NOMO-1 treated with dmso at 0.1 percent for 144 hours (cell line): ENCODE results near the gene KIAA0753.
"Not testable (repeated sequence)": the region's sequence is repeated elsewhere in the genome, so short reads cannot be mapped to it uniquely, and the experiment has no call there.

Source experiments
- DNase-seq: peaks from one replicate; lab custom pipeline; 2025; ENCODE audit not compliant: unreplicated experiment; lab: John Stamatoyannopoulos, UW

Gene KIAA0753

DNA sequence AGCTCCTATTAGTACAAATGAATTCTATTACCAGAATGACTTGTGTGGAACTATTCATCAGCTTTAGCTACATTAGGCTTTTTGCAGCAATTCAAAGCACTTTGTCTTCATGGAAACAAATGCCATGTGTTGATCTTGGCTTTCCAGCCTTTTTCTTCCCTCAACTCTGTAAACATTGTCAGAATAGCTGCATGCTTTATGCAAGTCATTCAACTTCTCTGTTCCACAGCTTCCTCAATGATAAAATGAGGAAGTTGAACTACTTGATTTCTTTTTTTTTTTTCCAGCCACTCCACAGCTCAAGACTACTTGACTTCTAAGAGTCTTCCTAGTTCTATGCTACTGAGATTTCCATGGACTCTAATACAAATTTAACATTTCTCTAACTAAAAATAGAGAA, 41.1 kb downstream of the KIAA0753 start:
- DNase-seq, result peak; percentile 36

DNA sequence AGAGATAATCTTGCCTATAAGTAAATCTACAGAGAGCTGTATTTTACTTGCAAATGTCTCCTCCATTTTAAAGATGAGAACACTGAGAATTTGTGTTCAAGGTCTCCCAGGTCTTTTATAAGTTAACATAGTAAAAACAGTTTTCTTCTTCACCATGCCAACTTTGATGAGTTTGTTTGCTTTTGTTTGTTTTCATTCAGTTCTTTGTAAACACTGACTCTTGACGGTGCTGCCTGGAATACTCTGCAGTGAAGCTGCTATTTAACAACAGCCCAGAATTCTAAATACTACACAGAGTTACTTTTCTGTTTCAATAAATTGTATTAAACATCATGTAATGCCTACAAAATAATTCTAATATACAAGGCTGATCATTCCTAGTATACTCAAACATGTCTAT, 42.8 kb downstream of the KIAA0753 start:
- DNase-seq, result no peak

DNA sequence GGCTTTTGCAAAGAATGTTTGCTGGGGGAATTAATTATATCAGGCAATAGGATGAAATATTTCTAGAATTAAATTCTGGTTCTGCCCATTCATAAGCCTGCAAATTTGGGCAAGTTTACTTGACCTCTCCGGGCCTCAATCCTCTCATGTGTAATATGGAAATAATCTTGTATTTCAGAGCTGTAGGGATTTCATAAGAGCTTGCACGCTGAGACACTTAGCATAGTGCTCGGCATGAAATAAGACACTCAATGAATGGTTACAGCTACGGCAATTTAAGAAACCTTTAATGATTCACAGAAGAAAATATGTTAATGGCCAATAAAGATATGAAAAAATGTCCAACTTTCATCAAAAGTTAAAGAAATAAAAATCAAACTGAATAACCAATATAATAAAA, 43.6 kb downstream of the KIAA0753 start:
- no peak for DNase-seq

DNA sequence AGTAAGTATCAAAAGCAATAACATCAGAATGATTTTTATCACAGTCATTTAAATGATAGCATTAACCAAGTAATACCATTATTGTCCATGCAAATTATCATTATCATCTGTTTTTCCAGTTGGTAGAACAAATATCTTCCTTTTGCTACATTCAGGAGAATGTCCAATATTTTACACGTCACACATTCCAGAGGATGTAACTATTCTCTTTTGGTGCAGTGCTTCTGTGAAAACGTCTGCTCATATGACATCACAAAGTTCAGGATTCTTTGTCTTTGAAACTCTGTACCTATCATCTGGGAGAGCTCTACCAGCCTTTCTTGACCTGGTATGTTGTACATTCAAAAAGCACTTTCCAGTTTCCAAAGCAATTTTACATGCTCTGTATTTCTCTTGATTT, 44.0 kb downstream of the KIAA0753 start:
- no peak for DNase-seq

DNA sequence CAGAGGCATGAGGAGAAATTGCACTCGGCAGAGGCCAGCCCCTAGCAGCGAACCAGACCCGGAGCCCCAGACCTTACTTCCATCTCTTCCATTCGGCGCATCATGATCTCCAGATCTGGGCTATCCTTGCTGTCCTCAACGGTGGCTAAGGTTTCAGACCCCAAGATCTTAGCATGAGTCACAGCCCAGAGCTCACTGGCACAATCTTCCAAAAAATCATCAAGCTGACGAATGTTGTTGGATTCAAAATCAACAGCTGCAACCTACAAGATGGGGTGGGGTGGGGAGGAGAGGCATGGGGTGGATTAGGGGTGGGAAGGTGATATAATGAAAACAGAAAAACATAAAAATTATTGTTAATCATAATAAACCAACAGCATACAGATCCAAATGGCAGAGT, 44.4 kb downstream of the KIAA0753 start:
- DNase-seq, result no peak

DNA sequence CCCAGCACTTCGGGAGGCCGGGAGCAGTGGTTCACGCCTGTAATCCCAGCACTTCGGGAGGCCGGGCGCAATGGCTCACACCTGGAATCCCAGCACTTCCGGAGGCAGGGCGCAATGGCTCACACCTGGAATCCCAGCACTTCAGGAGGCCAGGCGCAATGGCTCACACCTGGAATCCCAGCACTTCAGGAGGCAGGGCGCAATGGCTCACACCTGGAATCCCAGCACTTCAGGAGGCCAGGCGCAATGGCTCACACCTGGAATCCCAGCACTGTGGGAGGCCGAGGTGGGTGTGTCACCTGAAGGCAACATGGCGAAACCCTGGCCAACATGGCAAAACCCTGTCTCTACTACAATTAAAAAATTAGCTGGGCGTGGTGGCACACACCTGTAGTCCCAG, 47.1 kb downstream of the KIAA0753 start:
- not testable (repeated sequence) for DNase-seq

DNA sequence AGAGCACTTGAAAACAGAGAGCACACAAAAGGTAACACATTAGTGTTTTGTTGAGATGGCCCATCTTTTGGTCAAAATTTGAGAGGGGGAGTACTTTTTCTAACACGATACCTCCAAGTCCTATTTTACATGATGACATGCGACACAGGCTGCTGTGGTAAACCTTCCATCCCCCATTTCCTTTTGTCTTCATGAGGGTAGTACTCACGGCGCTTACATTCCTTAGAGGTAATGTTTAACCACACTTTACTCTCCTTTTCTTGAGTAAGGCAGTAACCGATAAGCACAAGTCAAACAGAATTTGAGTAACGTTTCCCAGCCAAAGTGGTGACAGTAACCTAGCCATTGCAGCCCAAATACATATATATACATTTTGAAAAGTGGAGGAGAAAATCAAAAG, 48.3 kb downstream of the KIAA0753 start:
- DNase-seq, result no peak

DNA sequence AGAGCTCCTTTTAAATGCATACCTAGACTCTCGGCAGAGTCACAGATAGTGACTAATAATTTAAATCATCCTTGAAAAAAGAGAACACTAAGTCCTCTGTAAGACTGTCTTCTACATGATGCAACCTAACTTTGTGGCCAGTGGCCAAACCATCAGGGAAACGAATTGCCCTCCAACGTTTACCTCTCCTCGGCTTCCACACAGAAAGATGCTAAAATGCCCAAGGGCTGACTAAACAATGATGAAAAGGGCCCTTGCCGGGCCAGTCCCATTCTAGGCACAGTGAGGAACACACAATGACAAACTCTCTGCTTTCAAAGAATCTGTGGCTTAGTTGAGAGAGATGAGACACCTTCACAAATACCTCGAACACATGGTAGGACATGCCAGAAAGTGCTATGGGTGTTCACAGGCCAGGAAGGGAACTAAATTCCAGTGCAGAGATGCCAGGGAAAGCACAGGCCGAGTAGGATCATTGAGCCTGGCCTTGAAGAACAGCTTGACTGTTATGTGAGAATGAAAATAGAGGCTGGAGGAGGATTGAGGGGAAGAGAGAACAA, 48.8 kb downstream of the KIAA0753 start:
- no peak for DNase-seq

DNA sequence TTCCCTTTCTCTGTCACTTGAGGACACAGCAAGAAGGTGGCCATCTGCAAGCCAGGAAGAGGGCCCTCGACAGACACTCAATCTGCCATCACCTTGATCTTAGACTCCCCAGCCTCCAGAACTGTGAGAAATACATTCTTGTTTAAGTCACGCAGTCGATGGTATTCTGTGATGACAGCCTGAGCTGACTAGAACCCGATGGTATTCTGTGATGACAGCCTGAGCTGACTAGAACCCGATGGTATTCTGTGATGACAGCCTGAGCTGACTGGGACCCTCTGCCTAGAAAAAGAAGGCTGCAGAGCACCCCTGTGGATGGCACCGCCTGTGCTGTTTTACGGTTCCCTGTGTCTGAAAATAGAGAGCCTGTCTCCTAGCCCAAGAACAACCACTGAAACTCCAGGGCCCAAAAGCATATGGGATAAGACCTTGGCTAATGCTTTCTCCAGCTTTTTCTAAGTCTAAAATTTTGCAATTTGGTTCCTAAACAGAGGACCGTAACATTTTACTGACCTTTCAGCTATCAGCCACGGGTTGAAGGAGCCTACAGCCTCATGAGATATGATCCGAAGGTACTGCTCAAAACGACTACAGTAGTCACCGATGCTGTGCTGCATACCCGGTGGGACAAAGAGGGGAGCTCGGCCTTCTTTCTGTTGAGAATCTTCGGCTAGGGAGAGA, 51.1 kb downstream of the KIAA0753 start:
- no peak for DNase-seq

DNA sequence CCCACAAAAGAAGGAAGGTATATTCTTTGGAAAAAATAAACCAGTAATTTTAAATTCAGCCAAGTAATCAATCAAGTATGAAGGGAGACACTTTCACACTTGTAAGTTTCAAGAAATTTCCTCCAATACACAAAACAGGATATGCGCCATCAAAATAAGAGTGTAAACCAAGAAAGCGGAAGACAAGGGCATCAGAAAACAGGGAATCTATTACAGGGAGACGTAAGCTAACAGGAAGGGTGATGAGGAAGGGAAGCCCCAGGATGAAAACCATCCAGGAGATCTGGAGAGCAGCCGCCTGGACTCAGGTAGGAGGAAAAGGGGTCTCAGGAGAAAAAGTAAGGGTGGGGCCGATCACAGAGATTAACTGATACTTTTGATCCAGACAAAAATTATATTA, 52.3 kb downstream of the KIAA0753 start:
- DNase-seq, result no peak

DNA sequence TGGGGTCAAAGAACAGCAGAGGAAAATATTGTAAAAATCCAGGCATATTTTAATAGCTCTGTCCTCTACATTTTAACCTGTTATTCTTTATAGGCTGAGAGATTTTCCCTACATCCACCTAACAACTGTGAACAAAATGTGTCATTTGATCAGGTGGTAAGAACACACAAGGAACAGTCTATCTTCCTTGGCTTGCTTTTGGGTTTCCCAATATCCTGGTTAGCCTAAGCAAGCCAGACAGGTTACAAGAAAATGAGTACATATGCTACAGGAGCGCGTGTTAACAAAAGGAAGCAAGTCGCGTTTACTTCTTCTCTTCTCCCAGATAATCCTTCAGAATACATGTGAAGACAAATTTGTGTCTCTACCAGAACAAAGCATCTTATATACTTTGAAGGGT, 53.2 kb downstream of the KIAA0753 start:
- no peak for DNase-seq

DNA sequence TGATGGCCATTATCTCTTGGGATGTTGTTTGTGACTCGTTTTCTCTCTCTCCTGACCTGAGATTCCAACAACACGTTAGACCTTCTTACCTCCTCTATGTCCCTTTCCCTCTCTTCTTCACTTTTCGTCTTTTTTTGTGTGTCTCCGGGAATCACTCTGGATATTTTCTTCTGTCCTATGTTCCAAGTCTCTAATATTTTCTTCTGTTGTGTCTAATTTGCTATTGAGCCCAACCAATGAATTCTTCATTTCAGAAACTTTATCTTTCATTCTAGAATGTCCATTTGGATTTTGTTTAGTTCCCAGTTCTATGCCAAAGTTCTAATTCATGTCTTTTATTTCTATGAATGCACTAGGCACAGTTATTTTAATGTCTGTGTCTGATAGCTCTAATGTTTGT, 57.1 kb downstream of the KIAA0753 start:
- DNase-seq, result no peak

DNA sequence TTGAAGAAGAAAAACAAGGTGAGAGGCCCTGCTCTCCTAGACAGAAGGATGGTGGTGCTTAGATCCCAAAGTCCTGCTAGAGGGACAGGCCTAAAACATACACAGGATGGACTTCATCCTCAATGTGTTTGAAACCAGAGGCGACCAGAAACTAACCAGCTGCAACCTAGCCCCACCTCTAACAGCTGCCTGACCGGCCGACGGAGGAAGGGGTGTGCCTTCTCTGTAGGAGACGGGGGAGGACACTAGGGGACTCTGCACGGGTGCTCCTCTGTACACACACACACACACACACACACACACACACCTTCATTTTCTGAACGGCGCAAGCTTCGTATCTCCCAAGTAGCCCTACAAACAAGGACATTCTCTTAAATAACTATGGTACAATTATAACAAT, 59.9 kb downstream of the KIAA0753 start:
- no peak for DNase-seq

DNA sequence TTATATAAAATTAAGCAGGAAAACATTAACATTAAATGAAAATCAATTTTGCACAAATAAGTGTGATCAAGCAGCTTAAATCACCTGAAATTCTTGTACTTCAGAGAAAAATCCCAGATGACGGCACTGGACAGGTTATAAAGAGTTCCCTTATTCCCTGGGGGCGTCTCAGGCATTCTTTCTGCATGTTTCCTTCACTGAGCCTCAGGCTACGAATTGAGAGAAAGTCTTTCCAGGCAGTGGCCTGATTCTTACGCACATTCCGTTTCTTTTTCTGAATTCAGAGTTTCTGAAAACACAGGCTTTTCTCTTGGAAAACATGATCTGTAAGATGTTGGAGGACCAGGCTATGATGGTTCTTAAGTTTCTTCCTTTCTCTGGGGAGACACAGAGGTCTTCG, 62.0 kb downstream of the KIAA0753 start:
- no peak for DNase-seq

DNA sequence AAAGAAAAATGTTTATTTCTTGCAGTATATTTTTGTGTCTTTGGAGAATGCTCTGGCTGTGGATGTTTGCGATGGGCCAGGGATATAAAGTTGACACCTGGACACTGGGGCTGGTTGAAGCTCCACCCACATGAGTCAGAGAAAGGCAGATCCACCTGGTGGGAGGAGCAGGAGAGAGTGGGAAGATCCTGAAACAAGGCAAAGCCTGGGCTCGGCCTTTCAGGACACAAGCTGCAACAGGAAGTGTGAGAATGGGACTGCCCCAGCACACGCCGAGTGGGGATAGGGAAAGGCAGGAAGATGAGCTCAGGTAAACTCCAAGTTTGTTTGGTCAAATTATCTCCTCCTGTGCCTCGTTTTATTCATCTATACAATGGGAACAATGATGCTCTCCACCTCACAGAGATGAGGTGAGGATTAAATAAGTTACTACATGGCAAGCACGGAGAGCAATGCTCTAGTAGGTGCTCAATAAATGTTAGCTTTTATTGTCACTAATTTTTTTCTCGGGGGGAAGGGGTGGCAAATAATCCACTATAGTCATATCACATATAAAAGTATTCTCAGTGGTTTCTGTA, 62.7 kb downstream of the KIAA0753 start:
- DNase-seq, result no peak

DNA sequence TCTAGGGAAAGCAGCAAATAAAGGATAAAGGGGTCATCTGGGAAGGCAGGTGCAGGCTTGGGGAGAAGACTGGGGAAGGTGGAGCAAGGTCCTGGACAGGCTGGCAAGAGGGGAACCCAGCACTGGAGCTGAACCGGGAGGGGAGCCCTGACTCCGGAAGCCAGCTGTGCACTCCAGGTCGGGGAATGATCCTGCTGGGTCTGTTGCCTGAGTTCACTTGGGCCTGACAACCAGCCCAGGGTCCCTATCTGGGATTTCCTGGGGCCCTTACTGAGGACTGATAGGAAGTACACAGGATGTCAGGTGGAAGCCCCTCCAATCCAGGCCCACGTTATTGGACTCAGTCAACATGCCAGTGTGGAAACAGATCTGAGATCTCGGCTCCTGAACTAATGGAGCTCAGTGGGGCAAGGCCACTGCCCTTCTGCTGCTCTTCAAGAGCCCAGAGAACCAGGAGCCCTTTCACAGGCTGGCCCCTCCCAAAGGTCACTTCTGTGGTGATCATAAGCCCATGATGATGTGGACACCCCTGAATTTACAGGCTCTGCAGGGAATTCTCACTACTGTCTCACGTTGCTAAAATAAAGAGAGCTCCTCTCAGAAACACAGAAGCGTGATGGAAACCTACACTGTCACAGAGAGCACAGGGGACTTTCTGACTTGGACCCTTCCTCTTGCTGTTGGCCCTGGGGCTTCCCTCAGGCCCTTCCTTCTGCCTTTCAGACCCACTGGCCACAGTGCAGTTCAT, 64.3 kb downstream of the KIAA0753 start:
- no peak for DNase-seq

DNA sequence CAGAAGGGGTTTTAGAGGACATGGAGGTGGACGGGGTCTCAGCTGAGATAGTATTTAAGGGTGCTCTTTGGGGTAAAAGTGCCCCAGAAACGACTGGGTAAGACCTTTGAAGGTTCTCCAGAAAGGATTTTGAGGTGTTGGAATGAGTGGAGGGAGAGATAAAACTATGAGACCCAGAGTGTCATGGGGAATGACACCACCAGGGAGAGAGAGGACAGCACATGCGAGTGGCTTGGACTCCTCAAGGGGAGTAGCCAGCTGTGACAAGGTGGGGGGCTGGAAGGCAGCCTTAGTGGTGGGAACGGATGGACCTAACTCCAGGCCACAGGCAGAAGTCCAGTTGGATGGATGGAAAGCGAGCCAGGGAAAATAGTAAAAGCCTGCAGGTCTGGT, 64.9 kb downstream of the KIAA0753 start:
- DNase-seq, result no peak

DNA sequence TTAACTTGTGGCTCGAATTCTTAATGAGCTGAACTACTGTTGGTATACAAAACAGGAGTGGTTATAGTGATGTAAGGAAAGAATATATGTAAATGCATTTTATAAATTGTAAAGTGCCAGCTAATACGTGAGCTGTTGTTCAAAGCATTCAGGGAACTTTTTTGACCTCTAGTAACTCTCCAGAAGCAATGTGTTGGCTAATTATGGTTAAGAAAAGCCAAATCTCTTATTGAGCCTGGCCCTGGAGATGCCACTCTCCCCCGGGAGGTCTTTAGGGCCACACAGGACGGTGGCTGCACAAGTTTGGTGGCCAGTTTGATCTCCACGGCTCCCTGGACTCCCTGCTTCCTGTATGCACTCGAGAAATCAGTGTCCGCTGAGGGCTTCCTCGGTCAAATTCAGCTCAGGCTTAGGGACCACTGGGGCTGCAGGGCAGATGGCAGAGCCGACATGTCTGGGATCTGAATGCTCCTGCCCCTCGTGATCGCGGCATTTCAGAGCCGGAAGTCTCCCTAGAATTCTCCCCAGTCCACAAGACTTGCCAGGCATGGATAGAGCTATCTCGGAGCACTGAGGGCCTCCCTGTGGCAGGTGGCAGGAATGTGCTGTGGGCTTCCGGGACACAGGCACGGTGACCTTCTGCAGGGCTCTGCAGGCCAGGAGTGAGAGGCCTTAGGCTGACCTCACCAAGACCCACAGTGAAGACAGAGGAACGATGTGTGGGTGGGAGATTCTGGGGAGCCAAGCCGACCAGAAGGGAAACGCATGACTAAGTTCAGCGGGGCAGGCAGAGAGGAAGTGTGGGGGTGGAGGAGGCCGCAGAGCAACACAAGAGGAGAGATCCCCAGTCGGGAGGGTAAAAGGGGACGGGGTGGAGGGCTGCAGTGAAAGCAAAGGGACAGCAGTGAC, 65.6 kb downstream of the KIAA0753 start:
- peak; percentile 42 for DNase-seq

DNA sequence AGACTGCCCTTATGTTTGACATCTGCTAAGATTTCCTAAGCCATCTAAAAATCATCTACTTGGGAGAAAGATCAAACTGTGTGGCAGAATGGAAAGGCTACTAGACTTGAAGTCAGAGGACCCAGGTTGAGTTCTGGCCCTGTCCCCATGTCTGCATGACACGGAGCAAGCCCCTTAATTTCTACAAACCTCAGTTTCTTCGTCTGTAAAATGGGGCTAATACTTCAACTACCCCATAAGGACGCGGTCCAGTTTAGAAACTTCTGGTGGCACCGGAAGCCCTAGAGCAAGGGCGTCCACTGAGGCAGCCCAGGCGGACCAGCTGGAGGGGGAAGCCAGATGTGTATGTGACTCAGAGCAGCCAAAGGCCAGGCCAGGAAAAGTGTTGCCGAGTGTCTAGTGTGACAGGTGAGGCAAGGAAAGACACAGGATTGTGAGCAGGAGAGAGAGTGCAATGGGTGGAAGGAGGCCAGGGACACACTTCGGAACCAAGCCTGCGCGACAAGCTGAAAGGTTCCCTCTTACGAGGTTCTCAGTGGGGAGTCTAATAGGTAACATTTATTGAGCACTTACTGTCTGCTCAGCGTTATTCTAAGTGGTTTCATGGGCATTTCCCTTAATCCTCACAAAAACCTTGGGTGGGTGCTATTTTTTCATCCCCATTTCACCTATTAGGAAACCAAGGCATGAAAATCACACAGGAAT, 66.4 kb downstream of the KIAA0753 start:
- no peak for DNase-seq

DNA sequence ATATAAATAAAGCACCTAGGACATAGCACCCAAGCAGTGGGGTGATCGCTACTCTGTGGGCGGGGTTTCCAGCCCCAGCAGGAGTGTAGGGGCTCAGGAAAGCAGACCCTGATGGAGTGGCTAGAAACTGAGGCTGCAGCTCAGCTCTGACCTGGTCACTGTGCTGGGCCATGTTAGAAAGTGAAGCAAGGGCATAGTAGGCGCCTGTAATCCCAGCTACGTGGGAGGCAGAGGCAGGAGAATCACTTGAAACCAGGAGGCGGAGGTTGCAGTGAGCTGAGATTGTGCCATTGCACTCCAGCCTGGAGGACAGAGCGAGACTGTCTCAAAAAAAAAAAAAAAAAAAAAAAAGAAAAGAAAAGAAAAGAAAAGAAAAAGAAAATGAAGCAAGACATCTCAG, 67.0 kb downstream of the KIAA0753 start:
- not testable (repeated sequence) for DNase-seq

DNA sequence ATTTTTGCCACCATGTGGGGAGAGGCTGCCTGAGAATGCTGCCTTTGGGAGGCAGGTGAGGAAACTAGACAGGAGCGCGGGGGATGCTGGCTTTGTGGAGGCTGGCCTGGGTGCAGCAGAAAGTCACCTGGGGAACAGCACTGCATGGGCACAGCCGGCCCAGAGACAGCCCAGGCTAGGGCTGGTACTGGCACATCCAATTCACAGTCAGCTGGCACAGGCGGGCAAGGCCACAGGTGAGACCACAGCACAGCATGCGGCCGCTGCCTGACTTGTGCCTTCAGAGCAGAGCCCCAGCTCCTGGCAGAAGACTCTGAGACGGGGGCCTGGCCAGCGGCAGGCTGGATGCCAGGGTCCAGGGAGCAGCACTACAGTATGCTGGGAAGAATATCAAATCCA, 67.5 kb downstream of the KIAA0753 start:
- no peak for DNase-seq
